Upper lobe of left lung (tissue), 6 donors: ENCODE results near the gene FOXN3. TPM values are rescaled to one million over a fixed set of nuclear protein-coding genes. Genes with fewer than 3 reads are reported as not detected.

Experiments used
- ATAC-seq, 2 donors: fragments of 200-7000 bp; cut with Tn5 transposase; one replicate each; pipeline ENCODE4 v1.9.1; 2022; ENCODE audit warnings: mild to moderate bottlenecking in 2 of 2, moderate library complexity in 2 of 2; ENCODE audit not compliant: low FRiP score in 2 of 2
- DNase-seq, 2 donors: peaks; one replicate each; pipeline ENCODE4 v3.0.0-alpha.2; 2019 to 2020
- H3K27ac ChIP-seq, 4 donors: fragments of 200-600 bp; sonication (generic); one replicate each; pipeline ENCODE4 v1.5.1; 2016 to 2019
- H3K27me3 ChIP-seq, 4 donors: fragments of 200-600 bp; sonication (generic); one replicate each; pipeline ENCODE4 v1.5.1; 2017 to 2019
- H3K36me3 ChIP-seq, 4 donors: fragments of 200-600 bp; sonication (generic); one replicate each; pipeline ENCODE4 v1.5.1; 2016 to 2019
- H3K4me1 ChIP-seq, 4 donors: fragments of 200-600 bp; sonication (generic); one replicate each; pipeline ENCODE4 v1.5.1; 2018 to 2019
- H3K4me3 ChIP-seq, 4 donors: fragments of 200-600 bp; sonication (generic); one replicate each; pipeline ENCODE4 v1.5.1; 2017 to 2019; ENCODE audit warnings: mild to moderate bottlenecking in 2 of 4, moderate library complexity in 1 of 4
- H3K9me3 ChIP-seq, 4 donors: fragments of 200-600 bp; sonication (generic); one replicate each; pipeline ENCODE4 v1.5.1; 2018 to 2019
- EP300 ChIP-seq, 4 donors: sonication (generic); formaldehyde crosslinking; IDR thresholded peaks; one replicate each; pipeline ENCODE4 v1.5.1; 2017; ENCODE audit warnings: antibody characterized with exemption in 4 of 4, control low read depth in 2 of 4
- POLR2A ChIP-seq, 4 donors: fragments of 450-650 bp; IDR thresholded peaks; one replicate each; pipeline ENCODE4 v1.5.1; 2016 to 2017; ENCODE audit warnings: antibody characterized with exemption in 4 of 4, mild to moderate bottlenecking in 2 of 4
- POLR2AphosphoS5 ChIP-seq, 2 donors: sonication (generic); formaldehyde crosslinking; IDR thresholded peaks; one replicate each; pipeline ENCODE4 v1.5.1; 2017; ENCODE audit warnings: antibody characterized with exemption in 2 of 2
- WGBS, 2 donors: methylation state at CpG; one replicate each; pipeline ENCODE4 v1.1.5; 2017 to 2018; 5-methylcytosine and 5-hydroxymethylcytosine counted together
- total RNA-seq, 6 donors: library from RNA; depleted of rRNA in 4 of 6; stranded (reverse); fragments of >200 nt in 4 of 6; gene quantifications; one replicate each; pipeline versions ENCODE4 v1.1.0 to v1.2.1, GENCODE V29; 2016 to 2021
- TF ChIP-seq, protein P1 (sequence below), 6 experiments: fragments of 450-650 bp in 4 of 6; fragments of 200-600 bp in 2 of 6; sonication (generic) in 2 of 6; IDR thresholded peaks; one replicate each; pipeline ENCODE4 v1.5.1; 2016 to 2019; ENCODE audit warnings: antibody characterized with exemption in 6 of 6
- donor health status: DM: no; HTN: no; CAD: no; lungs with moderate emphysema.
- donor health status: DM: no; HTN: yes; CAD: no; lungs with severe emphysema.

The FOXN3 gene
- total RNA-seq, 6 donors from 2014 or later: 63.4 to 115 (median 77.2) TPM

DNA sequence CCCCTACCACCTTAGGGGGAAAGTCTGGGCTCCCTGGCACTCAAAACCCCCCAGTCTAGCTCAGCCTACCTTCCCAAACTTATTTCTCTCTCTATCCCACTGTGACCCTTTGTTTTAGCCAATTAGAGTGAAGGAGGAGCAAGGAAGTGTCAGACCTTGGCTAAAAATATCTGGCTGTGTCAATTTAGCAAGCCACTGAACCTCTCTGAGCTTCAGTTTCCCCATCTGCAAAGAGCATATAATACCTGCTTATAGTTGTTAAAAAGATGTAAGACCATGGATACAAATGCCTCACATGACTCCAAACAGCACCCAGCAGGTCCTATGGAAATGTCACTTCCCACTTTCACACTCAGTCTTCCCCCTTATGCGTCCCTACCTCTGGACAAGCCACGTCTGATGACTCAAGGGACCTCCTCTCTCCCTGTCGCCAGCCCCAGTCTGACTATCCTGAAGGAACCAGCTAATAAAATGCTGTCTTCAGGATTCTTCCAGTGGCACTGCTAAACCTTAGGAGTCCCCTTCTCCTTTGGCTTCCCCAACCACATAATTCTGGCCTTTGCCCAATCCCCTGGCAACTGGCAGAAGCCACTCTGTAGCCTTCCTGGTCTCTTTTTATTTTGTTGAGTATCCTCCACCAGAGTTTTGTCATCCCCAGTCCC is 19.3 kb downstream of the FOXN3 start:
- TF ChIP-seq EP300 (IDR thresholded peaks at IDR 0.05) (no peak), POLR2A (IDR thresholded peaks at IDR 0.05) (no peak), POLR2AphosphoS5 (IDR thresholded peaks at IDR 0.05) (no peak)
- TF ChIP-seq, protein P1, sequence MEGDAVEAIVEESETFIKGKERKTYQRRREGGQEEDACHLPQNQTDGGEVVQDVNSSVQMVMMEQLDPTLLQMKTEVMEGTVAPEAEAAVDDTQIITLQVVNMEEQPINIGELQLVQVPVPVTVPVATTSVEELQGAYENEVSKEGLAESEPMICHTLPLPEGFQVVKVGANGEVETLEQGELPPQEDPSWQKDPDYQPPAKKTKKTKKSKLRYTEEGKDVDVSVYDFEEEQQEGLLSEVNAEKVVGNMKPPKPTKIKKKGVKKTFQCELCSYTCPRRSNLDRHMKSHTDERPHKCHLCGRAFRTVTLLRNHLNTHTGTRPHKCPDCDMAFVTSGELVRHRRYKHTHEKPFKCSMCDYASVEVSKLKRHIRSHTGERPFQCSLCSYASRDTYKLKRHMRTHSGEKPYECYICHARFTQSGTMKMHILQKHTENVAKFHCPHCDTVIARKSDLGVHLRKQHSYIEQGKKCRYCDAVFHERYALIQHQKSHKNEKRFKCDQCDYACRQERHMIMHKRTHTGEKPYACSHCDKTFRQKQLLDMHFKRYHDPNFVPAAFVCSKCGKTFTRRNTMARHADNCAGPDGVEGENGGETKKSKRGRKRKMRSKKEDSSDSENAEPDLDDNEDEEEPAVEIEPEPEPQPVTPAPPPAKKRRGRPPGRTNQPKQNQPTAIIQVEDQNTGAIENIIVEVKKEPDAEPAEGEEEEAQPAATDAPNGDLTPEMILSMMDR (IDR thresholded peaks at IDR 0.05): no peak
- DNase-seq: no peak
- ATAC-seq: peak in 1 of 2 donors; percentile 48
- Histone ChIP-seq H3K4me1 (peaks cover 6 to 21% (median 14%) of the 10 kb centered on the region in 4 donors), H3K9me3 (no peaks in the 10 kb centered on the region), H3K4me3 (no peak overlapping the region), H3K27me3 (no peaks in the 10 kb centered on the region), H3K36me3 (peaks cover 0 to 6% (median 0%) of the 10 kb centered on the region in 4 donors), H3K27ac (peak overlapping the region in 1 of 4 donors; percentile 40)
- 60 to 85% methylated on average over 3 of the region's 3 CpGs for WGBS, 2 donors

DNA sequence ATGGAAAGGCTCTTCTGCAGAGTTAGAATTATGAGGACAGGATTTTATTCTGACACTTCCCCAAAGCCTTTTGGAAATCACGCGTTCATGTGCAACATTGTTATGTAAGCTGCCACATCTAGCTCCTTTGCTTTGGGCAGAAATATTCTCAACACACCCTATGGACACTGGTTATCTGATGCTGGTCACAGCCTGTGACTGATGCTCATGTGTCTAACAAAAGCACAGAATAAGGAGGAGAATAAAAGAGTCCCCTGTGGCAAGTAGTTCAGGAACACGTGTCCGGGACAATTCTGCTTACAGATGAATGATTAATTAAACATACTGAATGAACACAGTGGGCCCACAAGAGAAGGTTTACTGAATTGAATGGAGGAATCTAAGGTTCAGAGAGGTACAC is 22.1 kb downstream of the FOXN3 start:
- TF ChIP-seq POLR2A (IDR thresholded peaks at IDR 0.05): no peak
- DNase-seq (no peak), ATAC-seq (peak in 1 of 2 donors; percentile 5)
- Histone ChIP-seq H3K9me3 (no peaks in the 10 kb centered on the region), H3K36me3 (no peaks in the 10 kb centered on the region), H3K27me3 (no peaks in the 10 kb centered on the region), H3K4me1 (peaks cover 6 to 15% (median 9%) of the 10 kb centered on the region in 4 donors), H3K4me3 (no peak overlapping the region), H3K27ac (no peak overlapping the region)
- WGBS, 2 donors: 62 to 68% methylated on average over 4 of the region's 4 CpGs

DNA sequence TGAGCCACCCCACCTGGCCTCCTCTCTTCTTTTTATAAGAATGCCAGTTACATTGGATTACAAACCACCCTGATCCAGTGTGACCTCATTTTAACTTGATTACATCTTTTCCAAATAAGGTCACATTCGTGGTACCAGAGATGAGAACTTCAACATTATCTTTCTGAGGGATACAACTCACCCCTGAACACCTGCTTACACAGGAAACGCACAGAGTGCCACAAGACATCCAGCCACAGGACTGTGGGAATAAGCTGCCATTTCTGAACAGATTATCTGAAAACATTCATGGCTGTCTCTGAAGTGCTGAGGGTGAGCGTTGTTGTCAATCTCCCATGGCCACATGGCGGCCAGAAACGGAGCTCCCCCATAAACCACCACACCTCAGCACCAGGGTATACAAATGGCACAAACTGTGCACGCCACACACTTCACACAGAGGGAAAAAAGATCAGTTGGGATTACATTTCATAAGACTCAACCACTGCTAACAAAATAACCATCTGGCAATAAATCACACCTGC is 23.7 kb downstream of the FOXN3 start:
- Histone ChIP-seq H3K27ac (no peak overlapping the region), H3K9me3 (no peaks in the 10 kb centered on the region), H3K4me3 (no peak overlapping the region), H3K4me1 (peaks cover 0 to 16% (median 9%) of the 10 kb centered on the region in 4 donors), H3K36me3 (no peaks in the 10 kb centered on the region), H3K27me3 (no peaks in the 10 kb centered on the region)
- no peak for TF ChIP-seq EP300 (IDR thresholded peaks at IDR 0.05)
- TF ChIP-seq, protein P1 (IDR thresholded peaks at IDR 0.05): no peak
- TF ChIP-seq POLR2A (IDR thresholded peaks at IDR 0.05): no peak
- no peak for TF ChIP-seq POLR2AphosphoS5 (IDR thresholded peaks at IDR 0.05)
- no peak for ATAC-seq
- WGBS, 2 donors: 81 to 86% methylated on average over 6 of the region's 6 CpGs
- no peak for DNase-seq

DNA sequence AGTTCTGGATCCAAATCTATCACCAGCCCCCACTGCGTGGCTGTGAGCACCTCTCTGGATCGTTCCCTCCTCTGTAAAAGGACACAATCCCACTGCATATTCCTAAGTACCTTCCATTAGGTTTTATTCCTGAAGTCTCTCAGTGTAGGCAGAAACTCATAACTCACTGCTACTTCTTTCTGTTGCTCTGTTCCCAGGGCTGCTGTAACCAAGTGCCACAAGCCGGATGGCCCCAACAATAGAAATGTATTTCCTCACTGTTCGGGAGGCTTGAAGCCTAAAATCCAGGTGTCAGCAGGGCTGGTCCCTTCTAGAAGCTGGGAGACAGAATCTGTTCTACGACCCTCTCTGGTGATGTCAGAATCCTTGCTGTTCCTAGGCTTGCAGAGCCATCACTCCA is 24.9 kb downstream of the FOXN3 start:
- TF ChIP-seq POLR2AphosphoS5 (IDR thresholded peaks at IDR 0.05) (no peak), POLR2A (IDR thresholded peaks at IDR 0.05) (no peak), EP300 (IDR thresholded peaks at IDR 0.05) (no peak)
- TF ChIP-seq, protein P1 (IDR thresholded peaks at IDR 0.05): no peak
- H3K4me1 ChIP-seq: peaks cover 0 to 20% (median 7%) of the 10 kb centered on the region in 4 donors
- H3K9me3 ChIP-seq: no peaks in the 10 kb centered on the region
- 74 to 75% methylated on average over 5 of the region's 5 CpGs for WGBS, 2 donors
- no peak overlapping the region for H3K27ac ChIP-seq
- no peaks in the 10 kb centered on the region for H3K36me3 ChIP-seq
- H3K4me3 ChIP-seq: no peak overlapping the region
- DNase-seq (no peak), ATAC-seq (no peak)
- no peaks in the 10 kb centered on the region for H3K27me3 ChIP-seq

DNA sequence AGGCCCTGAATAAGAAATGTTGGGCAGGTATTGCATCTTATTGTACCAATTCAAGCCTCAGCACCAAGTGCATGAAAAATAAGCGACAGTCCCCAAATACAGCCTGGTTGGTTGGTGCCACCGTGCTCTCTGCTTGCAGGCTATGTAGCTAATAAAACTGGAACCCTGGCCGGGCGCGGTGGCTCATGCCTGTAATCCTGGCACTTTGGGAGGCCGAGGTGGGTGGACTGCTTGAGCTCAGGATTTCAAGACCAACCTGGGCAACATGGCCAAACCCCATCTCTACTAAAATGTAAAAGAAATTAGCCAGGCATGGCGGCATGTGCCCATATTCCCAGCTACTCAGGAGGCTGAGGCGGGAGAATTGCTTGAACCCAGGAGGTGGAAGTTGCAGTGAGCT is 25.5 kb downstream of the FOXN3 start:
- Histone ChIP-seq H3K27ac (no peak overlapping the region), H3K4me1 (peaks cover 0 to 20% (median 7%) of the 10 kb centered on the region in 4 donors), H3K36me3 (no peaks in the 10 kb centered on the region), H3K27me3 (no peaks in the 10 kb centered on the region), H3K4me3 (no peak overlapping the region), H3K9me3 (no peaks in the 10 kb centered on the region)
- DNase-seq: no peak
- no peak for TF ChIP-seq POLR2A (IDR thresholded peaks at IDR 0.05)
- TF ChIP-seq, protein P1 (IDR thresholded peaks at IDR 0.05): no peak
- no peak for TF ChIP-seq EP300 (IDR thresholded peaks at IDR 0.05)
- TF ChIP-seq POLR2AphosphoS5 (IDR thresholded peaks at IDR 0.05): no peak
- 98 to 100% methylated on average over 4 to 8 of the region's 8 CpGs for WGBS, 2 donors
- ATAC-seq: no peak
